Ascending aorta (tissue), 2 donors: Measurements from ENCODE around the gene GFPT2. TPM values are rescaled to one million over a fixed set of nuclear protein-coding genes. Genes with fewer than 3 reads are reported as not detected.

Experiments used
- DNase-seq, 2 donors: peaks; one replicate each; pipeline ENCODE4 v3.0.0-alpha.2; 2019; ENCODE audit warnings: low spot score in 2 of 2
- H3K27ac ChIP-seq, 2 donors: fragments of 200-600 bp; sonication (generic); one replicate each; pipeline ENCODE4 v1.5.1; 2016 to 2017; ENCODE audit warnings: mild to moderate bottlenecking in 1 of 2
- H3K27me3 ChIP-seq: fragments of 200-600 bp; sonication (generic); one replicate; pipeline ENCODE4 v1.5.1; 2017
- H3K36me3 ChIP-seq, 2 donors: fragments of 200-600 bp; sonication (generic); one replicate each; pipeline ENCODE4 v1.5.1; 2016
- H3K4me1 ChIP-seq, 2 donors: fragments of 200-600 bp; sonication (generic); one replicate each; pipeline ENCODE4 v1.5.1; 2016 to 2017; ENCODE audit warnings: mild to moderate bottlenecking in 1 of 2
- H3K4me3 ChIP-seq, 2 donors: fragments of 200-600 bp; sonication (generic); one replicate each; pipeline ENCODE4 v1.5.1; 2016 to 2017; ENCODE audit warnings: mild to moderate bottlenecking in 1 of 2
- H3K9me3 ChIP-seq, 2 donors: fragments of 200-600 bp; sonication (generic); one replicate each; pipeline ENCODE4 v1.5.1; 2016
- CTCF ChIP-seq, 3 experiments: fragments of 200-600 bp in 2 of 3; fragments of 450-650 bp in 1 of 3; sonication (generic) in 2 of 3; IDR thresholded peaks; one replicate each; pipeline ENCODE4 v1.5.1; 2016 to 2019; ENCODE audit warnings: antibody characterized with exemption in 3 of 3, mild to moderate bottlenecking in 1 of 3, moderate library complexity in 1 of 3
- intact Hi-C: fragments of 100-400 bp; cut with DNase I; formaldehyde crosslinking; loops from one replicate; pipeline ENCODE4 v1.15.1; 2023
- total RNA-seq: library from RNA; depleted of rRNA; stranded (reverse); fragments of >200 nt; gene quantifications from one replicate; pipeline ENCODE4 v1.1.0, GENCODE V29; 2016

GFPT2 gene
- total RNA-seq, 1 donor from 2014 or later: 25.2 TPM

DNA sequence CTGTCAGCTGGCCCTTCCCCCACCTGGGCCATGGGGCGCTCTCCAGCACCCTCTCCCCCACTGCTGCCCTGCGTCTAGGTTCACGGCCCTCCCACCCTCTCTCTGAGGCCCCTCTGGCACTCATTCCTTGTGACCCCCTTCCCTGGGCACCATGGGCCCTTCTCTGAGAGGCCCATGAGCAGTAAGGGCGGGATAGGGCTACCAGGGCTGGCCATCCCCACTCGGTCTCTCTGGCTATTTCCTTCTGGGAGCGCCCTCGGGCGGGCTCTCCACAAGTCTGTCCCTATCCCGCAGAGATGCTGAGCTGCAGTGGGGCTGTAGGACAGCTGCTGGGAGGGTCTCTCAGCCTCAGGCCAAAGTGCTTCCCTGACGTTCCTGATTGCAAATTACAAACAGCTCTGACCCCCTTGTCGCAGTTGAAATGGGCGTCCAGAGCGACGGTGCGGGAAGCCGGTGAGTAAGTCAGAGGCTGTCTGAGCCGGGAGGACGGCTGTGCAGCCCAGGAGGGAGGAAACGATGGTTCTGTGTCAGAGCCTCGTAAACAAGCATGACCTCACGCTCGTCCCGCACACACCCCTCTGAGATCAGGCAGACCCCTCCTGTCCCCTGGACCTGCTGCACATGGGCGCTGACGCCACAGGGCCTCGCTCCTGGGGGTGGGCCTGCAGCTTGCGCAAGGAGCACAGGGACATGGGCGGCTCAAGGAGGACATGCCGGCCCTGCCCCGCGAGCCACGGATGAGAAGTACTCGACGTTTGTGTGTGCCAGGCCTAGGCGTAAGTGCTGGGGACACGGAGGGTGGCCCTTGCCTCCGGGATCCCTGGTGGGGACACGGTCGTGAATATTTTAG is 36.3 kb upstream of the GFPT2 start:
- no peak for DNase-seq
- intact Hi-C loops: no loop called here
- no peak overlapping the region for H3K4me3 ChIP-seq
- no peak for TF ChIP-seq CTCF (IDR thresholded peaks at IDR 0.05)
- H3K9me3 ChIP-seq: no peaks in the 10 kb centered on the region
- H3K27ac ChIP-seq: no peak overlapping the region
- no peaks in the 10 kb centered on the region for H3K27me3 ChIP-seq
- no peaks in the 10 kb centered on the region for H3K36me3 ChIP-seq
- no peaks in the 10 kb centered on the region for H3K4me1 ChIP-seq

- no peaks in the 10 kb centered on the region for H3K9me3 ChIP-seq
- no peak for DNase-seq
- H3K36me3 ChIP-seq: no peaks in the 10 kb centered on the region
- H3K4me1 ChIP-seq: no peaks in the 10 kb centered on the region
- TF ChIP-seq CTCF (IDR thresholded peaks at IDR 0.05): no peak
- intact Hi-C loops: no loop called here
- no peaks in the 10 kb centered on the region for H3K27me3 ChIP-seq
- H3K27ac ChIP-seq: no peak overlapping the region
- no peak overlapping the region for H3K4me3 ChIP-seq
Observed at GRCh38 chr5:180387798-180388197, 34.7 kb upstream of the GFPT2 start.

DNA sequence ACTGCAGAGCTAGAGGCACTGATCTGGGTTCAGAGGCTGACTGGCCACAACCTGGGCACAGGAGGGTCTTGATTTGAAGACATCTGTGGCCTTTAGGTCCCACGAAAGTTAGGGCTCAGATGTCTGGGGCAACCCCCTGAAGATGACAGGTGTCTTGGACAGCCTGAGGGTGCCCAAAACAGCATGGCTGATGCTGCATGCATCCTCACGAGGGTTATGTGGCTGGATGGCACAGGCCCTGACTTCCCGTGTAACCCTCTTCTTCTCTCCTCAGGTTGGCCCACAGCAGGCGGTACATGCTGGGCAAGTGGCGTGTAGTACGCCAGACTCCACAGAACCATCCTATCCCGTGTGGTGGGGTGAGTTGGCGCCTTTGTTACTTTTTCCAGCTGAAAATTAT is 29.8 kb upstream of the GFPT2 start:
- Histone ChIP-seq H3K27ac (no peak overlapping the region), H3K4me3 (no peak overlapping the region), H3K4me1 (peaks cover 0 to 4% of the 10 kb centered on the region in 2 donors), H3K9me3 (no peaks in the 10 kb centered on the region), H3K36me3 (no peaks in the 10 kb centered on the region), H3K27me3 (no peaks in the 10 kb centered on the region)
- no peak for DNase-seq
- TF ChIP-seq CTCF (IDR thresholded peaks at IDR 0.05): no peak
- intact Hi-C loops: no loop called here

GRCh38 chr5:180381851-180382480 is 28.8 kb upstream of the GFPT2 start:
- H3K27ac ChIP-seq: no peak overlapping the region
- no peaks in the 10 kb centered on the region for H3K27me3 ChIP-seq
- DNase-seq: no peak
- no peak overlapping the region for H3K4me3 ChIP-seq
- H3K36me3 ChIP-seq: no peaks in the 10 kb centered on the region
- no peak for TF ChIP-seq CTCF (IDR thresholded peaks at IDR 0.05)
- no peaks in the 10 kb centered on the region for H3K9me3 ChIP-seq
- H3K4me1 ChIP-seq: peaks cover 0 to 4% of the 10 kb centered on the region in 2 donors
- intact Hi-C loops: no loop called here

GRCh38 chr5:180381428-180381827 is 28.3 kb upstream of the GFPT2 start:
- Histone ChIP-seq H3K27me3 (no peaks in the 10 kb centered on the region), H3K4me3 (no peak overlapping the region), H3K4me1 (peaks cover 0 to 4% of the 10 kb centered on the region in 2 donors), H3K27ac (no peak overlapping the region), H3K9me3 (no peaks in the 10 kb centered on the region), H3K36me3 (no peaks in the 10 kb centered on the region)
- intact Hi-C loops: no loop called here
- DNase-seq: no peak
- TF ChIP-seq CTCF (IDR thresholded peaks at IDR 0.05): no peak
